Right renal pelvis (tissue), 4 donors: ENCODE data around the gene DIO1. TPM values are rescaled to one million over a fixed set of nuclear protein-coding genes. Genes with fewer than 3 reads are reported as not detected.

Experiments
- DNase-seq, 4 donors: peaks; one replicate each; pipeline ENCODE4 v3.0.0-alpha.2; 2013; ENCODE audit warnings: low read depth in 4 of 4, low spot score in 3 of 4, missing footprints in 1 of 4
- polyA plus RNA-seq, 4 donors: library from polyadenylated mRNA; unstranded; fragments of 120-200 nt; gene quantifications; one replicate each; pipeline ENCODE4 v1.2.1, GENCODE V29; 2013; ENCODE audit not compliant: insufficient read length in 4 of 4

DIO1 gene
- polyA plus RNA-seq, 4 donors = 4.7 to 10.7 (median 7.8) TPM

GRCh38 chr1:53892911-53893310 is 1.1 kb upstream of the DIO1 start:
- DNase-seq = no peak

GRCh38 chr1:53894644-53895043 is 657 bp downstream of the DIO1 start:
- DNase-seq = no peak

GRCh38 chr1:53895421-53895820 is 1.4 kb downstream of the DIO1 start:
- DNase-seq = no peak

GRCh38 chr1:53896635-53897229 is 2.7 kb downstream of the DIO1 start:
- no peak for DNase-seq

DNA sequence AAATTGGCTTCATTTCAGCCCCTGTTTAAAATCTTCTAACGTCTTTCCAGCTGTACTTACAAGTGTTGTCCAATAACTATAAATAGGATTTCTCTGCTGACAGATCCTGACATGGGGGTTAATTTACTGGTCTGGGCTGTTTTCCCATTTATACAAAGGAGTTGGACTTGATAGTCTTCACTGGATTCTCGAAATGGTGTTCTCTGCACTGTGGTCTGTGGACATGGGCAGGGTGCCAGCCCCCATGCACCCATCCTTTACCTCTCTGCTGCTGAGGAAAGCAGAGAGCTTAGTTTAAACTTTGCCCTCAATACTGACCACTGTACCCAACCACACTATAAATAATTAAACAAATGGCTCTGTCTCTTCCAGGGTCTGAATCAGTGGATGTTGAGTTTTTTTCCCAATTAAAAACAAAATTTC is 5.2 kb downstream of the DIO1 start:
- peak; percentile 52 to 71 (median 66) for DNase-seq

DNA sequence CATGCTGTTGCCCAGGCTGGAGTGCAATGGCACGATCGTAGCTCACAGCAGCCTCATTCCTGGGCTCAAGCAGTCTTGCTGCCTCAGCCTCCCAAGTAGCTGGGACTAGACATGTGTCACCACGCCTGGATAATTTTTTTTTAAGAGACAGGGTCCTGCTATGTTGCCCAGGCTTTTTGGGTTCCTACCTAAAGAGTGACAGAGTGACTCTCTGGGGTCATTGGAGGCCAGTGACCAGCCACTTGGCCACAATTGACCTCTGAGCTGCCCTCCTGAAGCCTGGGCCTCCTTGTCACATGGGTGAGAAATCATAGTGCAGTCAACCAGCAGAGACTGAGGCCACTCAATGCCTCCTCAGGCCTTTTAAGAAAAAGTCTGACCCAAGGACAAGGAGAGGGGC is 5.7 kb downstream of the DIO1 start:
- no peak for DNase-seq

GRCh38 chr1:53902235-53903138 is 8.5 kb downstream of the DIO1 start:
- DNase-seq = no peak

- no peak for DNase-seq
These were observed 11.5 kb downstream of the DIO1 start for GRCh38 chr1:53905509-53905908.

DNA sequence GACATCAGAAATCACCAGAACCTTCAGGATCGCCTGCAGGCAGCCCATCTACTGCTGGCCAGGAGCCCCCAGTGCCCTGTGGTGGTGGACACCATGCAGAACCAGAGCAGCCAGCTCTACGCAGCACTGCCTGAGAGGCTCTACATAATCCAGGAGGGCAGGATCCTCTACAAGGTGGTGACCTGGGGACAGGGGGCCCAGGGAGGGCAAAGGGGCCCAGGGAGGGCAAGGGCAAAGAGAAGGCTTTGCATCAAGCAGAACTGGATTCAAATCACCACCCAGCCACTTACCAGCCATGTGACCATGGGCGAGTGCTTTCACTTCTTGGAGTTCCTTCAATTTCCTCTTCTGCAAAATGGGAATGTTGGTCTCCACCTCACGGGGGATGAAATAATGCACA is 12.1 kb downstream of the DIO1 start:
- no peak for DNase-seq

GRCh38 chr1:53909946-53910345 is 16.0 kb downstream of the DIO1 start:
- no peak for DNase-seq

DNA sequence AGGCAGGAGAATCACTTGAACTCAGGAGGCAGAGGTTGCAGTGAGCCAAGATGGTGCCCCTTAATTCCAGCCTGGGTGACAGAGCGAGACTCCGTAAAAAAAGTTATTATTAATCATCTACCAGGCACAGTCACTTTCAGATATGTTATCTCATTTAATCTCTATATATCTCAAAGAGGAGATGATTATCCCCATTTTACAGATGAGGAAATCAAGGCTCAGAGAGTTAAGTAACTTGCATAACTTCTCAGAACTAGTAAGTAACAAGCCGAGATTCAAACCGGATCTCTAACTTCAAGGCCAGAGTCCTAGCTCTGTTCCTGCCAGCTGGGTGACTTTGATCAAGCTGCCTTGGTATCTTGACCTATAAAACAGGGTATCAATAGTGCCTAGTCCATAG is 17.5 kb downstream of the DIO1 start:
- no peak for DNase-seq

DNA sequence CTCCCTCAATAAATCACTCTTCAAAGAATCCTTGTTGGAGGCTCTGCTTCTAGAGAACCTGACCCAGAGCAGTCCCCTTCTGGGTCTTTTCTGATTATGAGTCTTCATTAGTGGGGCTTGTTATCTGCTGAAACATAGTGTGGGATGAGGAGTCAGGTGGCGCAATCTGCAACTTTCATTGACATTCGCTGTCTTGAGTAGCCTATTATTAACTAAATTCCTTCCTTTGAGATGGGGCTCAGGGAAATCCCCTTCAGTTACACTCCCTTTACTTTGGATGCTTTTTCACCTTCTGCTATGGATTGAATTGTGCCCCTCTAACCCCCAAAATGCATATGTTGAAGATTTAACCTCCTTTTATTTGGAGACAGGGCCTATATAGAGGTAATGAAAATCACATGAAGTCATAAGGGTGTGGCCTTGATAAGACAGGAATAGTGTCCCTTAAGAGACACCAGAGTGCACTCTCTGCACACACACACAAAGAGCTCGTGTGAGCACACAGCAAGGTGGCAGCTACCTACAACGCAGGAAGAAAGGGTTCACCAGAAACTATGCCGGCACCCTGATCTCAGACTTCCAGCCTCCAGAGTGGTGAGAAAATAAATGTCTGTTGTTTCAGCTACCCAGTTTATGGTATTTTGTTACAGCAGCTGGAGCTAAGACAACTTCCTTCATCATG is 19.5 kb downstream of the DIO1 start:
- no peak for DNase-seq

DNA sequence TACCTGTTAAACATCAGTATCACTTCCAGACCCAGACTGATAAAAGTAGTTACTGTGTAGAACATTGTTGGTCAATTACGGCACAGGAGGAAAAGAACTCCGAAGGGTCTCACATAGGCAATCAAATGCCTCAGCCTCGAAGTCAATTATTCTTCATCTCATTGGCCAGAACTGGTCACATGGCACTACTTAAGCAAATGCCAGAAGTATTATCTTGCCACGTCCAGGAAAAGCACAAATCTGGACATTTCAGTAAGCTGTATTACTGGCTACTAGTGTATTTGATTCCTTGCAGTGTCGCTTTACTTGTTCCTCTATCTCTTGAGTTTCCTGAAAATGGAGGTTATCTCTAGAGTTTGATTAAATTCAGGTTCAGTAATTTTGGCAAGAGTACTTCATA is 24.4 kb downstream of the DIO1 start:
- no peak for DNase-seq

DNA sequence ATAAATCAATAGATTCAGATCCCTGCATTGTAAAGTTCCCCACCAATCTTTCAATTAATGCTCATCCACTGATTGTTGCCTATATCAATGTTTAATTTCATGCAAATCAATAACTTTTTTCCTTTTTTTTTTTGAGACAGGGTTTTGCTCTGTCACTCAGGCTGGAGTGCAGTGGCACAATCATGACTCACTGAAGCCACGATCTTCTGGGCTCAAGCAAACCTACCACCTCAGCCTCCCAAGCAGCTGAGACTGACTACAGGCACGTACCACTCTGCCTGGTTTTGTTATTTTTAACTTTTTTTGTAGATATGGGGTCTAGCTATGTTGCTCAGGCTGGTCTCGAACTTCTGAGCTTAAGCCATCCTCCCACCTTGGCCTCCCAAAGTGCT is 25.7 kb downstream of the DIO1 start:
- DNase-seq = no peak

- DNase-seq = no peak
These were observed 33.4 kb downstream of the DIO1 start for GRCh38 chr1:53927376-53927881.

DNA sequence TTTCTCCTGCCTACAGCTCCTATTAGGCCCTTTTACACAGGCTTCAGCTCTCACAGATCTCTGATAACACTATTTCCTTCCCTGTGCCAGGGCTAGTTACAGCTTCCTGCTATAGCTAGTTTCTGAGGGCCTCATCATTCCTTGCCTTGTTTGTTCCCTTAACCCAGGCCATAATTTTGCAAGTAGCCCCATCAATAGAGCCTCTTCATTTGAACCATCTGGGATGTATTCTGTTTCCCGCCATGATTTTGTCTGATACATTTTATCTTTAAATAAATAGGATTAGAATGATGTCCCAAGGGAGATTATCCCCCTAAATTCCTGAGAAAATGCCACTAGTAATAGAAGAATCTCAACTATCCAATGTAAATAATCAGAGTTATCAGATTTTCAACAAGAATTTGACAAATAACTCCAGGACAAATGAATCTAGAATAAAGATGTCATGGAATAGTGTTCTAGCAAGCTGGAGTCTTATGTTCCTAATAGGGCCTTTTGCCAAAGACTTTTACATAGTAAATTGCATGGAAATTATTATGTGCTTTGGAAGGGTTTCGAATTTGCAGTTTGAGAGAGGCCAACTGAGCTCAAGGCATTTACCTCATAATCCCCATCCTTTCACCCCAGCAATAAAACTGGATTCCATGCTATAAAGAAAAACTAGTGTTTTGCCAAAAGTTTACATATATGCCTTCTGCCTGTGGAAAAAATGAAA is 35.4 kb downstream of the DIO1 start:
- peak in 1 of 4 donors; percentile 34 for DNase-seq

GRCh38 chr1:53930932-53931331 is 36.9 kb downstream of the DIO1 start:
- DNase-seq = no peak

DNA sequence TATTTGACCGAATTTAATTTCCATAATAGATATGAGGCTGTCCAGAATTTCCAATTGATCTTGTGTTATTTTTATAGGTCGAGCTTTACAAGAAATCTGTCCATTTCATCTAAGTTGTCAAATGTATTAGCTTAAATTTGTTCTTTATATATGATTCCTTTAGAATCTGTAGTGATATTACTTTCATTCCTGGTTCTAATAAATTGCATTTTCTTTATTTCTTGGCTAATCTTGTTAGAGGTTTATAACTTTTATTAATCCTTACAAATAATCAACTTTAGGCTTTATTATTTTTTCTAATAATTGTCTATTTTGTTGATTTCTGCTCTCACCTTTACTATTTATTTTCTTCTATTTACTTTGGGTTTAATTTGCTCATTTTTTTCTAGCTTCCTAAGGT is 37.5 kb downstream of the DIO1 start:
- DNase-seq = no peak

GRCh38 chr1:53934170-53934765 is 40.3 kb downstream of the DIO1 start:
- DNase-seq = no peak

GRCh38 chr1:53936430-53936829 is 42.4 kb downstream of the DIO1 start:
- DNase-seq = no peak
